ENCODE data around the gene RBKS.

DNA sequence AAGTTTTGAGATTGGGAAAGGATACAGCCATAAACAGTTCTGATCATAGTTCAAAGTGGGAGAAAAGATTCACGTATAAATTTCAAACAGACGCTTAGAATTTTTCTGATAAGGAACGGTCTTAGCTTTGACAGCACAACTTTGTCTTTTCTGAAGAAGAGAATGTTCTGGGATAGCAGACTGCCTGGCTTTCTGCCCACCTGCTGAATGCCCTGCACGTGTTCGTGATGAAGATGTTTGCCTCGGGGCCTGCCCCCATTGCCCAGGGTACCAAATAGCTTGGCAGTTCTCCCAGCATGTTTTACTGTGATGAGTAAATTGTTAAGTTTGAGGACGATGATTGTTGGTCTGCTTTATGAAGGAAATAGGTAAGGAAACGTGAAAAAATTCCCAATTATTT lies 114.1 kb downstream of the RBKS start:
- TF ChIP-seq, protein P1, sequence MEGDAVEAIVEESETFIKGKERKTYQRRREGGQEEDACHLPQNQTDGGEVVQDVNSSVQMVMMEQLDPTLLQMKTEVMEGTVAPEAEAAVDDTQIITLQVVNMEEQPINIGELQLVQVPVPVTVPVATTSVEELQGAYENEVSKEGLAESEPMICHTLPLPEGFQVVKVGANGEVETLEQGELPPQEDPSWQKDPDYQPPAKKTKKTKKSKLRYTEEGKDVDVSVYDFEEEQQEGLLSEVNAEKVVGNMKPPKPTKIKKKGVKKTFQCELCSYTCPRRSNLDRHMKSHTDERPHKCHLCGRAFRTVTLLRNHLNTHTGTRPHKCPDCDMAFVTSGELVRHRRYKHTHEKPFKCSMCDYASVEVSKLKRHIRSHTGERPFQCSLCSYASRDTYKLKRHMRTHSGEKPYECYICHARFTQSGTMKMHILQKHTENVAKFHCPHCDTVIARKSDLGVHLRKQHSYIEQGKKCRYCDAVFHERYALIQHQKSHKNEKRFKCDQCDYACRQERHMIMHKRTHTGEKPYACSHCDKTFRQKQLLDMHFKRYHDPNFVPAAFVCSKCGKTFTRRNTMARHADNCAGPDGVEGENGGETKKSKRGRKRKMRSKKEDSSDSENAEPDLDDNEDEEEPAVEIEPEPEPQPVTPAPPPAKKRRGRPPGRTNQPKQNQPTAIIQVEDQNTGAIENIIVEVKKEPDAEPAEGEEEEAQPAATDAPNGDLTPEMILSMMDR (conservative IDR thresholded peaks at IDR 0.05 in 1 of 2, IDR thresholded peaks at IDR 0.05 in 1 of 2; ENCODE audit: extremely low read depth in 1 of 2, insufficient read depth in 1 of 2, low read depth in 1 of 2, low read length in 2 of 2) = no peak
- TF ChIP-seq EZH2 (IDR thresholded peaks at IDR 0.05; ENCODE audit: borderline replicate concordance, low read length) = no peak

Measured in mammary epithelial cell (primary cell).